ENCODE results near the gene KISS1.
A peak's percentile ranks its signal among the peaks of the same experiment; 100 is the strongest.
"Not testable (repeated sequence)": the region's sequence is repeated elsewhere in the genome, so short reads cannot be mapped to it uniquely, and the experiment has no call there.

KISS1 gene

GRCh38 chr1:204196068-204196795 lies at the start of gene KISS1:
TSS of gene KISS1 (minus strand) at chr1:204196491. CDS start at chr1:204192876, 3,615 bp downstream.
- no peak for DNase-seq

- no peak for DNase-seq
Observed at GRCh38 chr1:204242920-204243319, 46.6 kb upstream of the KISS1 start.

GRCh38 chr1:204241914-204242313 lies 45.6 kb upstream of the KISS1 start:
- DNase-seq: no peak

GRCh38 chr1:204241050-204241449 lies 44.8 kb upstream of the KISS1 start:
- peak; percentile 30 for DNase-seq

- no peak for DNase-seq
Observed at GRCh38 chr1:204240233-204240632, 43.9 kb upstream of the KISS1 start.

- DNase-seq: not testable (repeated sequence)
Observed at GRCh38 chr1:204239401-204239800, 43.1 kb upstream of the KISS1 start.

GRCh38 chr1:204238520-204238919 lies 42.2 kb upstream of the KISS1 start:
- DNase-seq: peak; percentile 52

GRCh38 chr1:204237515-204237914 lies 41.2 kb upstream of the KISS1 start:
- DNase-seq: not testable (repeated sequence)

- no peak for DNase-seq
Observed at GRCh38 chr1:204232526-204232925, 36.2 kb upstream of the KISS1 start.

- DNase-seq: no peak
Observed at GRCh38 chr1:204230211-204230610, 33.9 kb upstream of the KISS1 start.

GRCh38 chr1:204228896-204229295 lies 32.6 kb upstream of the KISS1 start:
- no peak for DNase-seq

- DNase-seq: no peak
Observed at GRCh38 chr1:204227996-204228785, 31.9 kb upstream of the KISS1 start.

- DNase-seq: peak; percentile 84
Observed at GRCh38 chr1:204227351-204227750, 31.1 kb upstream of the KISS1 start.

- peak; percentile 58 for DNase-seq
Observed at GRCh38 chr1:204225841-204226735, 29.8 kb upstream of the KISS1 start.

- DNase-seq: no peak
Observed at GRCh38 chr1:204224655-204225054, 28.4 kb upstream of the KISS1 start.

GRCh38 chr1:204223129-204223860 lies 27.0 kb upstream of the KISS1 start:
- DNase-seq: no peak

GRCh38 chr1:204222764-204223055 lies 26.4 kb upstream of the KISS1 start:
- DNase-seq: no peak

- no peak for DNase-seq
Observed at GRCh38 chr1:204222006-204222763, 25.9 kb upstream of the KISS1 start.

GRCh38 chr1:204221271-204221670 lies 25.0 kb upstream of the KISS1 start:
- DNase-seq: no peak

- no peak for DNase-seq
Observed at GRCh38 chr1:204219971-204220616, 23.8 kb upstream of the KISS1 start.

- DNase-seq: no peak
Observed at GRCh38 chr1:204218552-204218951, 22.3 kb upstream of the KISS1 start.
